ENCODE measurements around the gene MXD3.

- TF ChIP-seq CTCF (IDR thresholded peaks at IDR 0.05; ENCODE audit: extremely low read depth in 1 of 2, insufficient read depth in 1 of 2, low read depth in 1 of 2, low read length in 2 of 2) (peak; percentile 52 to 73), MYC (IDR thresholded peaks at IDR 0.05; ENCODE audit: low read depth, low read length) (no peak), POLR2A (IDR thresholded peaks at IDR 0.05; ENCODE audit: low read depth, low read length) (no peak), EZH2 (IDR thresholded peaks at IDR 0.05; ENCODE audit: borderline replicate concordance, low read depth, low read length, severe bottlenecking) (no peak), JUN (IDR thresholded peaks at IDR 0.05; ENCODE audit: borderline replicate concordance, insufficient read depth, insufficient read length, low read depth) (no peak), MAX (IDR thresholded peaks at IDR 0.05; ENCODE audit: insufficient read depth, insufficient read length) (no peak), POLR2AphosphoS5 (IDR thresholded peaks at IDR 0.05; ENCODE audit: insufficient read depth, low read depth, low read length) (no peak), GATA2 (IDR thresholded peaks at IDR 0.05; ENCODE audit: insufficient read depth, insufficient read length, low read depth, low read length) (no peak), FOS (IDR thresholded peaks at IDR 0.05; ENCODE audit: borderline replicate concordance, insufficient read depth, low read length) (no peak)
Observed at GRCh38 chr5:177336112-177336511, 24.4 kb upstream of the MXD3 start.

Measured in endothelial cell of umbilical vein (primary cell).